ENCODE measurements around the gene EIF2S2. TPM values are rescaled to one million over a fixed set of nuclear protein-coding genes. Genes with fewer than 3 reads are reported as not detected.

Gene EIF2S2
- total RNA-seq, 1 donor from 2014 or later: 148 TPM

- DNase-seq (ENCODE audit: low read depth): peak; percentile 54
Measured at GRCh38 chr20:34062570-34063482, 49.2 kb downstream of the EIF2S2 start.

- no peak for DNase-seq (ENCODE audit: low read depth)
Measured at GRCh38 chr20:34061695-34062094, 50.3 kb downstream of the EIF2S2 start.

GRCh38 chr20:34060970-34061369 is 51.1 kb downstream of the EIF2S2 start:
- DNase-seq (ENCODE audit: low read depth): no peak

GRCh38 chr20:34058831-34059230 is 53.2 kb downstream of the EIF2S2 start:
- DNase-seq (ENCODE audit: low read depth): peak; percentile 63

GRCh38 chr20:34055290-34055689 is 56.8 kb downstream of the EIF2S2 start:
- DNase-seq (ENCODE audit: low read depth): no peak

- DNase-seq (ENCODE audit: low read depth): no peak
Measured at GRCh38 chr20:34052414-34052813, 59.6 kb downstream of the EIF2S2 start.

- DNase-seq (ENCODE audit: low read depth): no peak
Measured at GRCh38 chr20:34049897-34050695, 61.9 kb downstream of the EIF2S2 start.

GRCh38 chr20:34049389-34049788 is 62.7 kb downstream of the EIF2S2 start:
- DNase-seq (ENCODE audit: low read depth): no peak

GRCh38 chr20:34047917-34048316 is 64.1 kb downstream of the EIF2S2 start:
- no peak for DNase-seq (ENCODE audit: low read depth)

- DNase-seq (ENCODE audit: low read depth): no peak
Measured at GRCh38 chr20:34047010-34047687, 64.9 kb downstream of the EIF2S2 start.

- peak; percentile 32 for DNase-seq (ENCODE audit: low read depth)
Measured at GRCh38 chr20:34045930-34046725, 65.9 kb downstream of the EIF2S2 start.

- DNase-seq (ENCODE audit: low read depth): peak; percentile 26
Measured at GRCh38 chr20:34045294-34045693, 66.7 kb downstream of the EIF2S2 start.

- no peak for DNase-seq (ENCODE audit: low read depth)
Measured at GRCh38 chr20:34043025-34043424, 69.0 kb downstream of the EIF2S2 start.

- DNase-seq (ENCODE audit: low read depth): no peak
Measured at GRCh38 chr20:34042262-34042661, 69.8 kb downstream of the EIF2S2 start.

- no peak for DNase-seq (ENCODE audit: low read depth)
Measured at GRCh38 chr20:34041226-34041625, 70.8 kb downstream of the EIF2S2 start.

- no peak for DNase-seq (ENCODE audit: low read depth)
Measured at GRCh38 chr20:34040300-34040995, 71.6 kb downstream of the EIF2S2 start.
